GM19328 (cell line): Measurements from ENCODE around the gene TTLL8.

Experiments
- ATAC-seq: cut with Tn5 transposase; IDR thresholded peaks from one replicate; pipeline ENCODE4 v1.9.1; 2021; ENCODE audit warnings: mild to moderate bottlenecking, moderate library complexity; ENCODE audit not compliant: unreplicated experiment

The TTLL8 gene

DNA sequence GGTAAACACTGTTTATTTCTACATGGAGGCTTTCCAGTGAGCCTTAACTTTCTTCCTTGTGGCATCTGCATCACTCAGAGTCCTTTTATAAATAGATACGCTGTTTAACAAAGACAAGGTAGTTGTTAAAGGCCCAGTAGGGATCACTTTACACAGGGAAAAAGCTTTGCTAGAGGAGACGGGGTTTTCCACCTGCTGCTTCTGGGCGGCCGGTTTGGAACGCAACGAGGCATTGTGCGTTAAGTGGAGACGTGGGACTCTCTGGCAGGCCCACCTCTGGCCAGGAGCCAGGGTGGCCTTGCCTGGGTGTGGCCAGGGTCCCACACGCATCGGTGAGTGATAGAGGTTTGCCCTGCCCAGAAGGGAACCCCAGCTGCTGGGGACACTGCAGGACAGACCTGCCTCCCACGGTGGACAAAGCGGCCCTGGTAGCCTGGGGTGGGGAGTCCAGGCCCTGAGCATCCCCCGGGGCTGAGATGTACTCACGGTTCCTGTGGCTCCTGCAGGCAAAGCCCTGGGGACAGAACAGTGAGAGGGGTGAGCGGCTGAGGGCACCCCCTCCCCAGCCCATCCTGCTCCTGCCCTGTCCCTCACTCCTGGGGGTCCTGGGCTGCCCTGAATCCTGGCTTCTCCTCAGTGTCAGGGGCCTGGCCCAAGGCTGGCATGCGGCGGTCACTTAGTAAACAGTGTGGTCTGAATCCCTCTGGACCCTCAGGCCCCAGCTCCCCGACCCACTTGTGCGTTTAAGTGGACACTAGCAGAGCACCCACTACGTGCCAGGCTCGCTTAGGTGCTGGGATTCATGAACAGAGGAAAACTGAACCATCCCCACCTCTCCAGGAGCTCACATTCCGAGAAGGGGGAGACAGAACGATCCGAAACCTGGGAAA lies 49.7 kb downstream of the TTLL8 start:
- ATAC-seq: no peak

DNA sequence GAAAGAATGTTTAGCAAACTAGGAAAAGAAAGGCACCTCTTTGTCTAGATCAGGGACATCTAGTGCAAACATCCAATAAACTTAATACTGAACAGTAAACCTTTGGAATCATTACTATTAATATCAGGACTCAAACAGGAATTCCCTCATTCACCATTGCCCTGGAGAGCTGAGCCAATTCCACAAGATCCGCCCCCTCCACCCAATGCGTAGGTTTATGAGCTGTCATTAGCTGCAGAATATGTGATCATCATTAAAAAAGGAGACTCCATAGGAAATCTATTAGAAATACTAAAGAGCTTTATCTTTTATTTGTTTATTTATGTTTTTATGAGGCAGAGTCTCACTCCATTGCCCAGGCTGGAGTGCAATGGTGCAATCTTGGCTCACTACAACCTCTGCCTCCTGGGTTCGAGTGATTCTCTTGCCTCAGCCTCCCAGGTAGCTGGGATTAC lies 51.0 kb downstream of the TTLL8 start:
- no peak for ATAC-seq

DNA sequence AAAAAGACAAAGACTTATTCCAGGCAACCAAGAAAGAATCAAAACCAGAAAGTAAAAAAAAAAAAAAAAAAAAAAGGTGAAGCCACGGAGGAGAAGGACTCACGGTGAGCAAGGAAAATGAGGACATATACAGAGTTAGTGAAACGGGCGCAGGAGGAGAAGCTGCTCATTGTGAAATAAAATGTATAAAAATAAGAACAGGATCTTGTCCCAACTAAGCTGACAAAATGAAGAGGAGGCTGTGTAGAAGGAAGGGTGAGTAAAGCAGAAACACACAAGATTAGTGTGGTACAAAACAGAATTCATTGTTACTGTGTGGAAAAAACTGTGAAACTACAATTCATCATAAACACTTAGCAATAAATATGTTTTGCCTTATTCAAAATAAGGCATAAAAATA lies 53.2 kb downstream of the TTLL8 start:
- no peak for ATAC-seq

DNA sequence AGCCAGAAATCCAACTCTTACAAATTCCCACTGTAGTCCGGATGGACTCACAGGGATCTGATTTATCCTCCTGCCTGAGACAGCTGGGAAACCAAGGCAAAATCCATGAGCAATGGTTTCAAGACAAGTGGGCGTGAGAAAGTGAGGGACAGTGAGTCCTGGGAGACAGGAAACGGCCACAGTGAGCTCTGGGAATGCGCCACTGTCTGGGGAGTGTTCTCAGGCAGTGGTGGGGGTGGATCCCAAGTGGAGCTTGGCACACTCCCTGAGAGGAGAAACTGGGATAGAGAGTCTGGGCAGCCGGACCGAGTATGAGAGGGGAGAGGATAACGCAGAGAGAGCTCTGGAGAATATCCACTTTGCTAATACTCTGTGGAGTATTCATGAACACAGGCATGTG lies 55.3 kb downstream of the TTLL8 start:
- ATAC-seq: no peak

DNA sequence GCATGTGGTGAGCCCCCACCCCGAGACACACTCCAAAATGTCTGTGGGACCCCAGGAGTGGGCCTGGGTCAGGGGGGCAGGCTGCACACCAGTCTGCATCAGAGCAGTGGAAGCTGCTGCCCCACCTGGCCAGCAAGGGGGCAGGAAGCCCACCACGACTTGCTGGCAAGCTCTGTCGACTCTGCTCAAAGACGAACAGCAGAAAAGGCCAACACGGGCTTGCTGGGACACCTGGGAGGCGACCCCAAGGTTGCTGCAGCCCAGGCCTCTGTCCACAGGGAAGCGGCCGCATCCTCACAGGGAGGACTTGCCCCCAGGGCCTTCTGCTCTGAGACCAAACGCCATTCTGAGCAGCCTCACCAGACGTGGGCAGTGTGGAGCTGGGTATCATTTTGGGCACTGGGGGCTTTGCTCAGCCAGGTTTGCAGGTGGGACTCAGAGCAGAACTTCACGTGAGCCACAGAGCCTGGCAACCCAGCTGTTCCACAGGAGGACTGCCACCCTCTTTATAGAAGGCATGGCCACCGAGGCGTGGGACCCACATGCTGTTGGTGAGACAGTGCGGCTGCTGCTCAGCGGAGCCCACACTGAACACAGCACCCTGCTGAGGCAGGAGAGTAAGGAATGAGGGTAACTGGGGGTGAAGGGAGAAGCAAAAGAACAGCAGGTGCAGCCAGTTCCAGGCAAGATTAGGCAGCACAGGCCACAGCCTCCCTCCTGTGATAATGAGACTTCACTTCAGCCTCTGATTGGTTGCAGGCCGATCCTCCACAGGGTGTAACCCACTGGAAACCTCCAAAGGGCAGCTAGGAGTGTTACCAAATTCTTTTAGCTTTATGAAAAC lies 56.5 kb downstream of the TTLL8 start:
- ATAC-seq: no peak

DNA sequence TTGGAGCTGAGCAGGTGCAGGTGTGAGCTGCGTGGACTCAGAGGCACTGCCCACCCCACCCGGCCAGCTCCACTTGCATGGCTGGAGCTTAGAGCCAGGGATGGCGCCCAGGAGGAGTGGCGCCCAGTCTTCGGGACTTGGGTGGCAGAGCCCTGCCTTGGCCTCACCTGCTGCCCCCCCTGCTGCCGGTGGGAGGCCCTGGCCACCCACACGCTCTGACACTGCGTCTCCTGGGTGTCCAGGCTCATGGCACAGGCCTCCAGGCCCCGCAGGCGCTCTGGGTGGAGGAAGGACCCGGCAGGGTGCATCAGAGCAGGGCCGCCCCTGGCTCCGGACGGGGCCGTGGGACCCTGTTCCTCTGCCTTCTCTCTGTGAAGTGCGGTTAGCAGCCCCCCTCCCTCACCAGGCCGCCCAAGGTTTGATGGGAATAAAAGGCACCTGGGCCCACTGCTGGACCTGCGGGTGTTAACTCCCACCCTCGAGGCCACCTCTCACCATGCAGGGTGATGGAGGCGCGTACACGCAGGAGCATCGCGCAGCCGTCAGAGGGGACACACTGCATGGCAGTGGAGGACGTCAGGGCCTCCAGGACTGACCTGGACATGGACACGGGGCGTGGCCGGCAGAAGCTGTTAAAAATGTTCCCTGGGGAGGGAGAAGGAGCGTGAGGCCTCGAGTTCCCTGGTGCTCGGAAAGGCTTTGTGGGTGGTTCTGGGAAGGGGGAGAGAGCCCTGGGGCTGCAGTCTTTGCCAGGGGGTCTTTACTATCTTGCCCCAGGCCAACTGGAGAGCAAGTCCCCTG lies 57.3 kb downstream of the TTLL8 start:
- ATAC-seq: no peak

DNA sequence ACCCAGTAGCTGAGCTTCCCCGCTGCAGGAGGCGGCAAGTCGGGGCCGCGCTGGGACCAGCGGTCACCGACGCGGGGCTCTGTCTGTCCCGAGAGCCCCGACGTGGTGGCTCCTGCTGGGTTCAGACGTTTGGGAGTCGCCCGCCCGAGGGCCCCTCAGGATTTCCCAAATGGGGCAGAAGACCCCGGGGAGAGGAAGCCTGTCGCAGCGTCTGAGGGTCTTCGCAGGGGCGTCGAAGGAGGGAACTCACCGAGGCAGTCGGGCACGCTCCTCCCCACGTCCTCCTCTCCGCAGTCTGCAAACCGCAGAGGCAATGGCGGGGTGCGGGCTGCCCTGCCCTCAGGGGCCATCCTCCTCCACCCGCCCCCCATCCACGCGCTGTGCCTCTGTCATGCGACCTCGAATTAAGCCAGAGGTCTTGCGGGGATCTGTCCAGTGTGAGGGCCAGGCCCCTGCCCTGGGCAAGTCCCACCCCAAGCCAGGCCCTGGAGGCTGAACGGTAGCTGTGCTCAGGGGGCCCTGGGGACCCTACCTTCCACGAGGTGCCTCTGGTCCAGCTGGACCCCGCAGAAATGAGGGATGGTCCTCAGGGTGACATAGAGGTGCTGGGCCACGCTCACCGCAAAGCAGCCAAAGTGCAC lies 58.0 kb downstream of the TTLL8 start:
- ATAC-seq: no peak

DNA sequence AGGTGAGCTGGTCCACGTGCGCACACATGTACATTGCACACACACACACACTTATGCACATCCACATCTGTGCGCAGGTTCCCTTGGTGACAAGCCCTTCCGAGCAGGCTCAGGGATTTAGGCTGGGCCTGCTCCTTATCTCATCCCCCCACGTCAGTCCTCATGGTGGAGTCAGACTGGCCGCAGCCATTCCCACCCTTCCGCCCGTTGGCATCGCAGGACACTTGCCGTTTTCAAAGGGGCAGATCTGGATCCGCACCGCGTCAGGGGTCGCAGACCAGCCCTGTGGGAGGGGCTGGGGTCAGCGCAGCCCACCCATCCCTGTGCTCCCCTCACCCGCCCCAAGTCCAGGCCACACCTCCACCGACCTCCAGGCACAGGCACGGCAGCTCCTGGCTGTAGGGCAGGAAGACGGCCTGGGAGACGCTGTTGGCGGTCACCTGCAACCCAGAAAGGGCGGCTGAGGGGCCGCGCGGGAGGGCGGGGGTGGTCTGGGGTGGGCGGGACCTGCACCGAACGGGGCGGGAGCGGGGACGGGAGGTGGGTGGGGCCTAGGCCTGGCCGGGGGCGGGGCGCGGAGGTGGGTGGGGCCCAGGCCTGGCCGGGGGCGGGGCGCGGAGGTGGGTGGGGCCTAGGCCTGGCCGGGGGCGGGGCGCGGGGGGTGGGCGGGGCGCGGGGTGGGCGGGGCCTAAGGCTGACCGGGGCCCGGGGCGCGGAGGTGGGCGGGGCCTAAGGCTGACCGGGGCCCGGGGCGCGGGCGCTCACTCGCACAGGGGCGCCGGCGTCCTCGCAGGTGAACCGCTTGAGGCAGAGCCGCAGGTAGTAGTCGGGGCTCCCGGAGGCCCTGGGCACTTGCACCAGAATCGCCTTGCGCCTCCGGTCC lies 58.8 kb downstream of the TTLL8 start:
- no peak for ATAC-seq

DNA sequence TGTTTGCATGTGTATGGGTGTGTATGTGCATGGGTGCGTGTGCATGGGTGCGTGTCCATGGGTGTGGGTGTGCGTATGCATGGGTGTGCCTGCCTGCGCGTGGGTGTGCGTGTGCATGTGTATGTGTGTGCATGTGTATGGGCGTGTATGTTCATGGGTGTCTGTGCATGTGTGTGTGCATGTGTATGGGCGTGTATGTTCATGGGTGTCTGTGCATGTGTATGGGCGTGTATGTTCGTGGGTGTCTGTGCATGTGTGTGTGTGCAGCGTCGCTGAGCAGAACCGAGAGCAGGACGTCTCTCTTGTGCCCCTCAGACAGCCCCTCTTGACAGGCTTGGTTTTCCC lies 59.4 kb downstream of the TTLL8 start:
- ATAC-seq: no peak

DNA sequence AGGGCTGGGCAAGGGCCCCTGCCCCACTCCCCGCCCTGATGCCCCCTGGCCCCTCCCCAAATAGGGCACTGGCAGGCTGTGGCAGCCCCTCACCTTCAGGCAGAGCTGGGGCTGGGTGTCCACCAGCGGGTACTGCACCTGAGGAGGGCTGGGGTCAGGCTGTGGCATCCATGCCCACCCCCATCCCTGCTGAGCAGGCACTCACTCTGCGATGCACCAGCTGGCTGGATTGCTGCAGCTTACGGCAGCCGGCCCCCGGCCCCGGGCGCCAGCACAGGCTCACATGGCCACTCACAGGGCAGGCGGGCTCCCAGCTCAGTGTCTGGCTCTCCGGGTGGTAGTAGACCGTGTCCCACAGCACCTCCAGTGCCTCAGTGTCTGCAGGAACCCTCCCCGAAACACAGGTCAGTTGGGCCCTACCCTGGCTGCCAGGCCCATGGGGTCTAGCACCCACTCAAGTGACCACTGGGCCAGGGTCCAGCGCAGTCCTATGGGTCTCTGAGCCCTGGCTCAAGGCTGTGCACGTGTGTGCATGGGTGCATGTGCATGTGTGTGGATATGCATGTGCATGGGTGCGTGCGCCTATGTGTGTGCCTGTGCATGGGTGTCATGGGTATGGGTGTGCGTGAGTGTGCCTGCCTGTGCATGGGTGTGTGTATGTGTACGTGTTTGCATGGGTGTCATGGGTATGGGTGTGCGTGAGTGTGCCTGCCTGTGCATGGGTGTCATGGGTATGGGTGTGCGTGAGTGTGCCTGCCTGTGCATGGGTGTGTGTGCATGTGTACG lies 60.0 kb downstream of the TTLL8 start:
- no peak for ATAC-seq

DNA sequence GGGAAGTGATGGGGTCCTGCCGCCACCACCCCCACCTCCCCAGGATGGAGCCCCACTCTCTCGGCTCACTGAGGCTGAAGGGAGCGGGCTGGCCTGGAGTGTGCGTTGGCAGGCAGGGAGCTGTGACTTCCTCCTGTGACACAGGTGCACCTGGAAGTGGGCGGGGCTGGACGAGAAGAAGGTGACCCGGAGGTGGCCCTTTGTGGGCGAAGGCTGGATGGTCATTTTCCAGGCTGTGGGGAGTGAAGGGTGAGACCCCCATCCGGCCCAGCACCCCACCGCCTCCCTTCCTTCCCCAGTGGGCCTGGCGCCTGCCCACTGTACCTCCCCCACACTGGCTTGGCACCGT lies 60.9 kb downstream of the TTLL8 start:
- no peak for ATAC-seq

DNA sequence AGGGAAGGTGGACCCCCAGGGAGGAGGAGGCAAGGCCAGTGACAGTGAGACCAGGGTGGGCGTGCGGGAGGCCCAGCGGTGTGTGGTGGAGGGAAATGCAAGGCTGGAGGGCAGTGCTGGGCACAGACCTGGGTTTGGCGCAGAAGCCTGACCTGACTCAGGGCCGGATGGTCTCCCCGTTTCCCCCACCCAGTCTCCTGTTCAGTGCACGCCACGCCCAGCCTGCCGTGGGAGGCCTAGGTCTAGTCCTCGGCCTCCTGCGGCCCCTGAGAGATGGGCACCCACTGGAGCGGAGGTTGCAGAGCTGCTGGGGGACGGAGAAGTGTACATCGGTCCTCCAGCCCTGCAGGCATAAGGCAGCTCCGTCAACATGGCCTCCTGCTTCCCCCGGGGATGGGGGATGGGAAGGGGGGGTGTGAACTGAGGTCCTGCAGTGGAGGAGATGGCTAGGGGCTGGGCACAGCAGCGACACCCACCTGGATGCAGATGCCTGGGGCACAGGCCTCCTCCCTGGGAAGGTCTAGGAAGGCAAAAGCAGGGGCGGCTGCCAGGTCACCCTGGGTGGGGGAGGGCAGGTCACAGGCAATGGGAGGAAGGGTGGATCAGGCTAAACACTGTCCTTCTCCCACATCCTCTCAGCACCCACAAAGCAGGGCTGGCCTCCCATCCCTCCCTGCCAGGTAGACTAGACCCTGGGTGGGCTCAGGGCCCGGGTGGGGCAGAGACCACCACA lies 61.4 kb downstream of the TTLL8 start:
- no peak for ATAC-seq

DNA sequence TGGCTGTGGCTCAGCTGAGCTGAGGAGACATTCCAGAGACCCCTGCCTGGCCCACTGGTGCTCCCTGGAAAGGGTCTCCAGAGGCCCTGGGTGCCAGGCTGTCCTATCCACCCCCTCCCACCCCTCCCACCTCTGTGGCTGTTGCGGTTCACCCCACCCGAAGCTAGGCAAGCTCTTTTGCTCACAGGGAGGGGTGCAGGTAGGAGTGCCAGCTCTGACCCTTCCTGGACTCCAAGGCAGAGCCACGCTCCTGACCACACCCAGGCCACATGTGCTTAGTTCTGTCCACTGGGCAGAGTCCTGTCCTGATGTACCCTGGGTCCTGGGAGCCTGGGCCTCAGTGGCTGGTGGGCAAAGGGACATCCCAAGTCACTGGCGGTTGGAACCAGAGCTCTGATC lies 62.0 kb downstream of the TTLL8 start:
- no peak for ATAC-seq

DNA sequence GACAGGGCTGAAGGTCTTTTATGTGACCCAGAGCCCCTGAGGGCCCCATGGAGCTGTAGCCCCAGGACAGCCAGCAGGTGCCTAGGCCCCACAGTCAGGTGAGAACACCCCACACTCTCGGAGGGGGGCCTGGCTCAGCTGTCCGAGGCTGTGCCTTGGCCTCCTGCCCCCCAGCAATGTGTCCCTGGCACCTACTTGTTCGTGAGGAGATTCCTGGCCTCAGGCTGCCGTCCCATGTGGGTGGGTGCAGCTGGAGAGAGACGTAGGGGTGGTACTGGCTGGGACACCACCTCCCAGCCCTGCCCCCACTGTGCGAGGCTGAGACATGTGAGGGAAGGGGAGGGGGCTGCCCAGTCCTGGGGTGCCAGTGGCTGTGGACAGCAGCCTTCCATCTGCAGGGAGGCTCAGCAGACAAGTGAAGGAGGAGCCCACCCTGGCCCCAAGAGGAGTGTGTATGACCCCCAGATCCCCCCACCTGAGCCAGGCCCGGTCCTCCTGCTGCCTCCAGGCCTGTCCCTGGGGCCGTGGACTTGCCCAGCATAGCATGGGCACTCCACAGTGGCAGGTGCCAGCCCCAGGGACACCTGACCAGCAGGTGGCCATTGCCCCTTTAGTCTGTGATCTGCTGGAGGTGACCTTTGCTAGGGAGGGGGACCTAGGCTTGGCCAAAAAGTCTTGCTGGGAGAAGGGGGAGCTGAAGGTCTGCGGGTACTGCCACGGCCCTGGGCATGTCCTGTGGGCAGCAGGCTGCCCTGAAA lies 62.6 kb downstream of the TTLL8 start:
- no peak for ATAC-seq

DNA sequence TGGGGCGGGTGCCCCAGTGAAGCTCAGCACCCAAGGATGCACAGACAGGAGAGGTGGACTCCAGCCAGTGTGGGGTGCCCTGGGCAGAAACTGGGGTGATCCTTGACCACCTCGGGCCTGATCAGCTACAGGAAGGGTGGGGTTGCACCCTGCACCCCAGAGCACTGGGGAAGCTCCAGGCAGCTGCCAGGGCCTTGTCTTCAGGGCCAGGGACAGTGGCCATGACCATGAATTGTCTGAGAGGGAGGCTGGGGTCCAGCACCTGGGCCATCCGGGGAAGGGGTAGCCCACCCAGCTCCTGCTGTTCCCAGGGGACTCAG lies 63.1 kb downstream of the TTLL8 start:
- no peak for ATAC-seq

DNA sequence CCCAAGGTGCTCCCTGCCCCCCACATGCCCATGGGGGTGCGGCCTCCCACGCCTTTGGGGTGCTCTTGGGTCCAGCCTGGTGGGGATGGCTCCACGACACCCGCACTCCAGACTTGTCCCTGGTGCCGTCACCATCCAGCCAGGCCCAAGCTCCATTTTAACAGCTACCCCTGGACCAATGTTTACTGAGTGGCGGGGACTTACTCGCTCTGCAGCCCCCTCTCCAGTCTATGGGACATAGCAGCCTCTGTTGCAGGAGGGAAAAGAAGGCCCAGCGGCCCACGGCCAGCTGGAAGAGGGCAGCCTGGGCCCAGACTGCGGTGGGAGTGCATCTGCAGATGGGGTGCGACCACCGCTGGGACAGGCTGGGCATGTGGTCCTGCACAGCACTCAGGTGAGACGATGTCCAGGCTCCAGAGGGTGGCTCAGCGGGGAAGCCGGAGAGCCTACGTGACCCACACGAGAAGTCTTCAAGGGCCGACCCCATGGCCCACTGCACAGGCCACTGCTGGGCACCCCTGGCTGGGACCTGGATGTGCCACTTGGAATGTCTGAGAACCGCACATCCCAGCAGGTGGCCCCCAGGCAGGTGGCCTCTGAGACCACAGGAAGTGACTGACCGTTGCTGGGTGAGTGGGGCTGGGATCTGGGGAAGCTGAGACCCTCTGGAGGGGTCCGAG lies 63.6 kb downstream of the TTLL8 start:
- no peak for ATAC-seq

DNA sequence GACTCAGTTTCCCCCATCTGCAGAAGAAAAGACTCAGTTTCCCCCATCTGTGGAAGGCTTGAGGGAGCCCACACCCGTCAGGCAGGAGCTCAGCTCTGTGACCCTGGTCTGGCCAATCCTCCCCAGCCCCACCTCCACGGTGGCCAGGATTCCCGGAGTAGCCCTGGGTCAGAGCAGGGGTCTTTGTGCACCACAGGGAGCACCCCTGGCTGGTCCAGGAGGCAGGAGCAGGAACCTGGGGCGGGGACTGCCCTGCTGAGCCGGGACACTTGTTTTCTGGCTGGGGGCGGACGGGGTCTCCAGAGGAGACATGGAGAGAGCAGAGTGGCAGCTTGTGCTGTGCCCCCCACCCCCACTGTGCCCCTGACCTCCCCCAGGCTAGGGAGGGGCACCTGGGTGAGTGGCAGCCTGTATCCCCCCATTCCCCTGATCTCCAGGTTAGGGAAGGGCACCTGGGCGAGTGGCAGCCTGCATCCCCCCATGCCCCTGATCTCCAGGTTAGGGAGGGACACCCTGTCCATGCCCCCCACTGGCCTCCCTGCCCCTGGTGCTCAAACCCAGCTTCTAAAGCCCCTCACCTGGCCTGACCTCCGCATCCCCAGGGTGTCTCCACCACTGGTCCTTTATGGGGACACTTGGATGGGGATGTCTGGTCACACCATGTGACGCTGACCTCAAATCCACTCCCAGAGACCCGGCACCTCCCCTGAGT lies 64.3 kb downstream of the TTLL8 start:
- ATAC-seq: no peak
